PC-3 (cell line): ENCODE data around the gene EGR2. TPM values are rescaled to one million over a fixed set of nuclear protein-coding genes. Genes with fewer than 3 reads are reported as not detected.

Source experiments
- ATAC-seq: fragments of 200-7000 bp; cut with Tn5 transposase; 2 replicates; pipeline ENCODE4 v1.9.1; 2020; ENCODE audit warnings: mild to moderate bottlenecking, moderate library complexity
- BruUV-seq: library from RNA; stranded (reverse); fragments of 400-500 nt; replicated peaks from 2 replicates; lab custom pipeline; 2021; lab: Mats Ljungman, UMichigan
- CTCF ChIA-PET: fragments of 300-600 bp; sonication (Branson Sonifier 250); formaldehyde crosslinking; loops from one replicate; lab custom pipeline; 2022; ENCODE audit warnings: antibody characterized with exemption; lab: Charles Lee
- POLR2A ChIA-PET: fragments of 300-600 bp; sonication (Branson Sonifier 250); formaldehyde crosslinking; loops from one replicate; lab custom pipeline; 2022; ENCODE audit warnings: antibody characterized with exemption; ENCODE audit not compliant: unreplicated experiment; lab: Charles Lee
- DNase-seq: peaks from one replicate; pipeline ENCODE4 v3.0.0-alpha.2; 2015
- H2AFZ ChIP-seq: fragments of 300-600 bp; sonication (generic); 2 replicates; pipeline ENCODE4 v1.6.0; 2016; ENCODE audit warnings: antibody characterized with exemption, low read length
- H3F3A ChIP-seq: fragments of 300-600 bp; sonication (generic); one replicate; pipeline ENCODE4 v1.6.0; 2017; ENCODE audit warnings: antibody characterized with exemption, low read length, control low read depth, mild to moderate bottlenecking; ENCODE audit not compliant: unreplicated experiment
- H3K27ac ChIP-seq: fragments of 300-600 bp; sonication (generic); 2 replicates; pipeline ENCODE4 v1.5.1; 2016; ENCODE audit warnings: mild to moderate bottlenecking, low read length
- H3K27me3 ChIP-seq: fragments of 300-600 bp; sonication (generic); 2 replicates; pipeline ENCODE4 v1.6.1; 2016; ENCODE audit warnings: low read length, mixed read lengths
- H3K36me3 ChIP-seq: fragments of 300-600 bp; sonication (generic); 2 replicates; pipeline ENCODE4 v1.6.1; 2016; ENCODE audit warnings: low read depth, mixed run types, low read length, mixed read lengths
- H3K4me1 ChIP-seq: fragments of 300-600 bp; sonication (generic); 2 replicates; pipeline ENCODE4 v1.5.1; 2016; ENCODE audit warnings: low read length; ENCODE audit not compliant: insufficient read depth
- H3K4me2 ChIP-seq: fragments of 300-600 bp; sonication (generic); 2 replicates; pipeline ENCODE4 v1.6.0; 2016; ENCODE audit warnings: low read length
- H3K4me3 ChIP-seq: fragments of 300-600 bp; sonication (generic); 2 replicates; pipeline ENCODE4 v1.5.1; 2016; ENCODE audit warnings: mild to moderate bottlenecking, low read length, mixed read lengths
- H3K79me2 ChIP-seq: fragments of 300-600 bp; sonication (generic); 2 replicates; pipeline ENCODE4 v1.6.1; 2017; ENCODE audit warnings: low read length, mixed read lengths
- H3K9ac ChIP-seq: fragments of 300-600 bp; sonication (generic); 2 replicates; pipeline ENCODE4 v1.6.0; 2016; ENCODE audit warnings: mild to moderate bottlenecking, low read length
- H3K9me2 ChIP-seq: fragments of 300-600 bp; sonication (generic); replicated peaks from 2 replicates; pipeline ENCODE4 v1.6.1; 2016; ENCODE audit warnings: mixed run types, low read length, mixed read lengths
- H3K9me3 ChIP-seq: fragments of 300-600 bp; sonication (generic); 2 replicates; pipeline ENCODE4 v1.6.1; 2016; ENCODE audit warnings: low read length, mixed read lengths
- H4K20me1 ChIP-seq: fragments of 300-600 bp; sonication (generic); 2 replicates; pipeline ENCODE4 v1.6.1; 2016; ENCODE audit warnings: low read length, mixed read lengths
- EZH2 ChIP-seq: fragments of 300-600 bp; sonication (generic); IDR thresholded peaks from one replicate; pipeline ENCODE4 v1.6.1; 2017; ENCODE audit warnings: antibody characterized with exemption, mild to moderate bottlenecking, low read length; ENCODE audit not compliant: unreplicated experiment
- EZH2phosphoT487 ChIP-seq: fragments of 300-600 bp; sonication (generic); IDR thresholded peaks from 2 replicates; pipeline ENCODE4 v1.6.1; 2018; ENCODE audit warnings: mild to moderate bottlenecking, antibody characterized with exemption, low read length, borderline replicate concordance
- intact Hi-C: fragments of 100-400 bp; cut with micrococcal nuclease; formaldehyde crosslinking; loops from 2 replicates; pipeline ENCODE4 v1.9.0; 2023
- total RNA-seq: library from RNA; depleted of rRNA; stranded (reverse); fragments of >200 nt; gene quantifications from 2 replicates; pipeline ENCODE4 v1.2.3, GENCODE V29; 2014
- TF ChIP-seq, protein P1 (sequence below): fragments of 300-600 bp; sonication (generic); conservative IDR thresholded peaks from 2 replicates; pipeline ENCODE4 v1.5.1; 2017; ENCODE audit warnings: antibody characterized with exemption, low read depth, mild to moderate bottlenecking, low read length

EGR2 gene
- total RNA-seq, 1 experiment from 2014 or later: 2.7 TPM

DNA sequence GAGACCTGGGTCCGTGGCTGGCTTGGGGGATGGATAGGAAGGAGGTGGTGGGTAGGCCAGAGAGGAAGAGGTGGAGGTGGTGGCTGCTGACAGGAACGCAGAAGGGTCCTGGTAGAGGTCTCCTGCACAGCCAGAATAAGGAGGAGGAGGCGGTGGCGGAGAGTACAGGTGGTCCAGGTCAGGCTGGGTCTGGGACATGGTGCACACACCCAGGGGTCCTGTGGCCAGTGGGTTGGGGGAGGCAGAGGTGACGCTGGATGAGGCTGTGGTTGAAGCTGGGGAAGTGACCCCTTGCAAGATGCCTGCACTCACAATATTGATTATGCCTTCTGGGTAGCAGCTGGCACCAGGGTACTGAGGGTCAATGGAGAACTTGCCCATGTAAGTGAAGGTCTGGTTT, 2.2 kb downstream of the EGR2 start:
- H3K9ac ChIP-seq: no peak overlapping the region
- ATAC-seq: no peak
- CTCF ChIA-PET: no interaction called here
- POLR2A ChIA-PET: no interaction called here
- H3F3A ChIP-seq: no peaks in the 10 kb centered on the region
- intact Hi-C loops: no loop called here
- no peaks in the 10 kb centered on the region for H3K9me2 ChIP-seq
- no peak overlapping the region for H2AFZ ChIP-seq
- peaks cover 16% of the 10 kb centered on the region for H3K79me2 ChIP-seq
- H3K4me2 ChIP-seq: no peak overlapping the region
- no peak for DNase-seq
- H3K9me3 ChIP-seq: no peaks in the 10 kb centered on the region
- no peaks in the 10 kb centered on the region for H3K36me3 ChIP-seq
- no TSS peak for BruUV-seq
- no peaks in the 10 kb centered on the region for H3K27me3 ChIP-seq
- peaks cover 7% of the 10 kb centered on the region; the same call in 1 of the 2 replicates for H4K20me1 ChIP-seq
- no peak for TF ChIP-seq EZH2
- TF ChIP-seq, protein P1, sequence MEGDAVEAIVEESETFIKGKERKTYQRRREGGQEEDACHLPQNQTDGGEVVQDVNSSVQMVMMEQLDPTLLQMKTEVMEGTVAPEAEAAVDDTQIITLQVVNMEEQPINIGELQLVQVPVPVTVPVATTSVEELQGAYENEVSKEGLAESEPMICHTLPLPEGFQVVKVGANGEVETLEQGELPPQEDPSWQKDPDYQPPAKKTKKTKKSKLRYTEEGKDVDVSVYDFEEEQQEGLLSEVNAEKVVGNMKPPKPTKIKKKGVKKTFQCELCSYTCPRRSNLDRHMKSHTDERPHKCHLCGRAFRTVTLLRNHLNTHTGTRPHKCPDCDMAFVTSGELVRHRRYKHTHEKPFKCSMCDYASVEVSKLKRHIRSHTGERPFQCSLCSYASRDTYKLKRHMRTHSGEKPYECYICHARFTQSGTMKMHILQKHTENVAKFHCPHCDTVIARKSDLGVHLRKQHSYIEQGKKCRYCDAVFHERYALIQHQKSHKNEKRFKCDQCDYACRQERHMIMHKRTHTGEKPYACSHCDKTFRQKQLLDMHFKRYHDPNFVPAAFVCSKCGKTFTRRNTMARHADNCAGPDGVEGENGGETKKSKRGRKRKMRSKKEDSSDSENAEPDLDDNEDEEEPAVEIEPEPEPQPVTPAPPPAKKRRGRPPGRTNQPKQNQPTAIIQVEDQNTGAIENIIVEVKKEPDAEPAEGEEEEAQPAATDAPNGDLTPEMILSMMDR: no peak
- TF ChIP-seq EZH2phosphoT487: no peak
- H3K4me3 ChIP-seq: no peak overlapping the region
- peaks cover 16% of the 10 kb centered on the region for H3K4me1 ChIP-seq
- H3K27ac ChIP-seq: no peak overlapping the region

DNA sequence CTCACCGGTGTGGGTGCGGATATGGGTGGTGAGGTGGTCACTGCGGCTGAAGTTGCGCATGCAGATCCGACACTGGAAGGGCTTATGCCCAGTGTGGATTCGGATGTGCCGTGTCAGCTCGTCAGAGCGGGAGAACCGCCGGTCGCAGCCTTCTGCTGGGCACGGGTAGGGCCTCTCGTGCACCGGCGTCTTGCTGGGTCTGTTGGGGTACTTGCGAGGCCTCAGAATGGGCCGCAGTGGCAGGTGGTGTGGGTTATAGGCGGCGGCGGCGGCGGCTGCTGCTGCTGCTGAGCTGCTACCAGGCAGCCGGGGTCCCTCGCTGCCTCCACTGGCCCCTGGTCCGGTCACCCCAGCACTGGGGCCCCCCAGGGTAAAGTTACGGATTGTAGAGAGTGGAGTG, 2.7 kb downstream of the EGR2 start:
- Histone ChIP-seq H3K9ac (no peak overlapping the region), H3K4me3 (no peak overlapping the region), H3K27me3 (no peaks in the 10 kb centered on the region), H3F3A (no peaks in the 10 kb centered on the region), H3K4me1 (peaks cover 18% of the 10 kb centered on the region), H3K9me2 (no peaks in the 10 kb centered on the region), H3K4me2 (no peak overlapping the region), H3K9me3 (no peaks in the 10 kb centered on the region), H2AFZ (no peak overlapping the region), H3K79me2 (peaks cover 21% of the 10 kb centered on the region), H3K27ac (no peak overlapping the region), H3K36me3 (peaks cover 5% of the 10 kb centered on the region; the same call in 1 of the 2 replicates), H4K20me1 (peaks cover 12% of the 10 kb centered on the region)
- no peak for TF ChIP-seq EZH2
- TF ChIP-seq EZH2phosphoT487: no peak
- TF ChIP-seq, protein P1: no peak
- ChIA-PET POLR2A (no interaction called here), CTCF (no interaction called here)
- DNase-seq: no peak
- no peak for ATAC-seq
- intact Hi-C loops: no loop called here
- no TSS peak for BruUV-seq

DNA sequence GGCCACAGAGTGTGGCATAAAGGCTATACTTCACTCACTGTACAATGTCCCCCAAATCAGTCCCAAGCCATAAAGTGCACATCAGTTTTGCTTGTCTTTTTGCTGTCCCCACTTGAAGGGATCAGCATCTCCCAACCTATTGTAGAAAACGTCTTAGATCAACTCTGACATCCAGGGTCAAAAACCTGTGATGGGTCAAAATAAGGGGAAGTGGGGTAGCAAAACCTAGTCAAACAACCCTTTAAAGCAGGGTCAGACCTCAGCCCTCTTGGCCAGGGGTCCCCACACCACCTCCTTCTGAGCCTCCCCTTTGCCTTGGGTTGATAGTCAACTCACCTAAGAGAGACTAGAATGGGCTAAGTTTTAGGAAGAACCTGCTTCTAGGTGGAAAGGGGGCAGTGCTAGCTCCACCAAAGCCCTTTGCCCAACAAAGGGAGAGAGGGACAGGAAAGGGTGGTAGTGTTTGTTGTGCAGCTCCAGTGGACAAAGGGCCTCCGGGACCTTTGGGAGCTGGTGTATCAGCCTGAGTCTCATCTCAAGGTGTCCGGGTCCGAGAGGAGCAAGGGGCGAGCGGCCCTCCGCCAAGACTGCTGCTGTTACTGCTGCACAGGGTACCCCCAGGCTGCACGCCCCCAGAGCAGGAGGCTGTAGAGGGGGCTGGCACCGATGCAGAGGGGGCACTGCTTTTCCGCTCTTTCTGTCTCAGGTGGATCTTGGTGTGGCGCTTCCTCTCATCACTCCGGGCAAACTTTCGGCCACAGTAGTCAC, 3.3 kb downstream of the EGR2 start:
- H3K9me3 ChIP-seq: no peaks in the 10 kb centered on the region
- intact Hi-C loops: no loop called here
- H3K27me3 ChIP-seq: no peaks in the 10 kb centered on the region
- ChIA-PET CTCF (no interaction called here), POLR2A (no interaction called here)
- no peak overlapping the region for H2AFZ ChIP-seq
- no peak overlapping the region for H3K9ac ChIP-seq
- H3K79me2 ChIP-seq: peaks cover 27% of the 10 kb centered on the region
- DNase-seq (no peak), ATAC-seq (no peak)
- H3K9me2 ChIP-seq: no peaks in the 10 kb centered on the region
- no peak overlapping the region for H3K27ac ChIP-seq
- H3K36me3 ChIP-seq: peaks cover 10% of the 10 kb centered on the region
- H3K4me2 ChIP-seq: no peak overlapping the region
- TF ChIP-seq EZH2phosphoT487: no peak
- TF ChIP-seq EZH2: no peak
- TF ChIP-seq, protein P1: no peak
- peaks cover 19% of the 10 kb centered on the region for H3K4me1 ChIP-seq
- BruUV-seq: no TSS peak
- H3K4me3 ChIP-seq: no peak overlapping the region
- H3F3A ChIP-seq: no peaks in the 10 kb centered on the region
- H4K20me1 ChIP-seq: peaks cover 18% of the 10 kb centered on the region
